SK-N-SH treated with all-trans-retinoic acid at 6 μM for 48 hours (cell line): ENCODE measurements around the gene TAT.

Experiments used
- ARNTL ChIP-seq: fragments of 450-650 bp; formaldehyde crosslinking; IDR thresholded peaks from 2 replicates; pipeline ENCODE4 v1.5.0; 2020; ENCODE audit warnings: low read depth, mild to moderate bottlenecking, moderate library complexity, borderline replicate concordance
- BACH2 ChIP-seq: fragments of 250-450 bp; sonication (Bioruptor Pico); IDR thresholded peaks from 2 replicates; pipeline ENCODE4 v1.9.0; 2021; ENCODE audit warnings: mild to moderate bottlenecking, borderline replicate concordance
- ESRRG ChIP-seq: fragments of 250-450 bp; sonication (Bioruptor Pico); IDR thresholded peaks from 2 replicates; pipeline ENCODE4 v1.6.1; 2021; ENCODE audit warnings: mild to moderate bottlenecking
- GLIS3 ChIP-seq: fragments of 250-450 bp; sonication (Bioruptor Pico); IDR thresholded peaks from 2 replicates; pipeline ENCODE4 v1.5.0; 2020; ENCODE audit warnings: mild to moderate bottlenecking, moderate library complexity
- PPARA ChIP-seq: fragments of 250-450 bp; sonication (Bioruptor Pico); IDR thresholded peaks from 2 replicates; pipeline ENCODE4 v1.5.0; 2020; ENCODE audit warnings: mild to moderate bottlenecking, borderline replicate concordance
- TOX ChIP-seq: fragments of 250-450 bp; sonication (Bioruptor Pico); IDR thresholded peaks from 2 replicates; pipeline ENCODE4 v1.8.0; 2021; ENCODE audit warnings: mild to moderate bottlenecking, moderate library complexity, borderline replicate concordance
- ZFP3 ChIP-seq: fragments of 250-450 bp; sonication (Bioruptor Pico); IDR thresholded peaks from 2 replicates; pipeline ENCODE4 v1.5.0; 2020; ENCODE audit warnings: mild to moderate bottlenecking, moderate library complexity
- ZFP30 ChIP-seq: fragments of 450-650 bp; formaldehyde crosslinking; IDR thresholded peaks from 2 replicates; pipeline ENCODE4 v1.5.0; 2022; ENCODE audit warnings: mild to moderate bottlenecking, moderate library complexity
- ZNF565 ChIP-seq: fragments of 450-650 bp; formaldehyde crosslinking; conservative IDR thresholded peaks from 2 replicates; pipeline ENCODE4 v1.5.0; 2020; ENCODE audit warnings: low read depth, mild to moderate bottlenecking, moderate library complexity
- ZNF70 ChIP-seq: fragments of 450-650 bp; formaldehyde crosslinking; IDR thresholded peaks from 2 replicates; pipeline ENCODE4 v1.5.0; 2020; ENCODE audit warnings: mild to moderate bottlenecking, moderate library complexity
- TF ChIP-seq, protein P1 (sequence below): fragments of 250-450 bp; sonication (Bioruptor Pico); IDR thresholded peaks from 2 replicates; pipeline ENCODE4 v1.8.0; 2020; ENCODE audit warnings: mild to moderate bottlenecking, moderate library complexity, borderline replicate concordance
- TF ChIP-seq, protein P2 (sequence below): fragments of 250-450 bp; sonication (Bioruptor Pico); IDR thresholded peaks from 2 replicates; pipeline ENCODE4 v1.5.1; 2020; ENCODE audit warnings: low read depth, mild to moderate bottlenecking, moderate library complexity

DNA sequence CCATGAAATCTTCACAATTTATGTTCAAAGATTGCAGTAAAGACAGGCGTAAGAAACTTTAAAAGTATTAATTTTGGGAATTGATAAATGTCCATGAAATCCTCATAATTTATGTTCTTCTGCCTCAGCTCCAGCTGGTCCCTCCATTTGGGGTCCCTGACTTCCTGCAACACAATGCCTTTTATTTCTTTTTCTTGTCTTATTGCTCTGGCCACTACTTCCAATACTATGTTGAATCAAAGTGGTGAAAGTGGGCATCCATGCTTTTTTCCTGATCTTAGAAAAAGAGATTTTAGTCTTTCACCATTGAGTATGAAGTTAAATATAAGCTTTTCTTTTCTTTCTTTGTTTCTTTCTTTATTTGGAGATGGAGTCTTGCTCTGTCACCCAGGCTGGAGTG lies 14.3 kb downstream of the TAT start:
- TF ChIP-seq ZNF70 (CRISPR knock-in tag) (no peak), ZFP30 (CRISPR knock-in tag) (no peak), GLIS3 (CRISPR knock-in tag) (no peak), ZFP3 (no peak), ARNTL (CRISPR knock-in tag) (no peak), BACH2 (CRISPR knock-in tag) (no peak), ESRRG (CRISPR knock-in tag) (no peak), TOX (no peak), ZNF565 (no peak), PPARA (CRISPR knock-in tag) (no peak)
- TF ChIP-seq, protein P1, sequence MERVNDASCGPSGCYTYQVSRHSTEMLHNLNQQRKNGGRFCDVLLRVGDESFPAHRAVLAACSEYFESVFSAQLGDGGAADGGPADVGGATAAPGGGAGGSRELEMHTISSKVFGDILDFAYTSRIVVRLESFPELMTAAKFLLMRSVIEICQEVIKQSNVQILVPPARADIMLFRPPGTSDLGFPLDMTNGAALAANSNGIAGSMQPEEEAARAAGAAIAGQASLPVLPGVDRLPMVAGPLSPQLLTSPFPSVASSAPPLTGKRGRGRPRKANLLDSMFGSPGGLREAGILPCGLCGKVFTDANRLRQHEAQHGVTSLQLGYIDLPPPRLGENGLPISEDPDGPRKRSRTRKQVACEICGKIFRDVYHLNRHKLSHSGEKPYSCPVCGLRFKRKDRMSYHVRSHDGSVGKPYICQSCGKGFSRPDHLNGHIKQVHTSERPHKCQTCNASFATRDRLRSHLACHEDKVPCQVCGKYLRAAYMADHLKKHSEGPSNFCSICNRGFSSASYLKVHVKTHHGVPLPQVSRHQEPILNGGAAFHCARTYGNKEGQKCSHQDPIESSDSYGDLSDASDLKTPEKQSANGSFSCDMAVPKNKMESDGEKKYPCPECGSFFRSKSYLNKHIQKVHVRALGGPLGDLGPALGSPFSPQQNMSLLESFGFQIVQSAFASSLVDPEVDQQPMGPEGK (CRISPR knock-in tag): no peak
- TF ChIP-seq, protein P2, sequence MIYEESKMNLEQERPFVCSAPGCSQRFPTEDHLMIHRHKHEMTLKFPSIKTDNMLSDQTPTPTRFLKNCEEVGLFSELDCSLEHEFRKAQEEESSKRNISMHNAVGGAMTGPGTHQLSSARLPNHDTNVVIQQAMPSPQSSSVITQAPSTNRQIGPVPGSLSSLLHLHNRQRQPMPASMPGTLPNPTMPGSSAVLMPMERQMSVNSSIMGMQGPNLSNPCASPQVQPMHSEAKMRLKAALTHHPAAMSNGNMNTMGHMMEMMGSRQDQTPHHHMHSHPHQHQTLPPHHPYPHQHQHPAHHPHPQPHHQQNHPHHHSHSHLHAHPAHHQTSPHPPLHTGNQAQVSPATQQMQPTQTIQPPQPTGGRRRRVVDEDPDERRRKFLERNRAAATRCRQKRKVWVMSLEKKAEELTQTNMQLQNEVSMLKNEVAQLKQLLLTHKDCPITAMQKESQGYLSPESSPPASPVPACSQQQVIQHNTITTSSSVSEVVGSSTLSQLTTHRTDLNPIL (CRISPR knock-in tag): no peak
